Epidermal melanocyte (primary cell): Measurements from ENCODE around the gene AAK1.

ENCODE experiments used
- DNase-seq: peaks from one replicate; pipeline ENCODE4 v3.0.0; 2011; ENCODE audit warnings: low spot score; ENCODE audit not compliant: insufficient read length

The AAK1 gene

DNA sequence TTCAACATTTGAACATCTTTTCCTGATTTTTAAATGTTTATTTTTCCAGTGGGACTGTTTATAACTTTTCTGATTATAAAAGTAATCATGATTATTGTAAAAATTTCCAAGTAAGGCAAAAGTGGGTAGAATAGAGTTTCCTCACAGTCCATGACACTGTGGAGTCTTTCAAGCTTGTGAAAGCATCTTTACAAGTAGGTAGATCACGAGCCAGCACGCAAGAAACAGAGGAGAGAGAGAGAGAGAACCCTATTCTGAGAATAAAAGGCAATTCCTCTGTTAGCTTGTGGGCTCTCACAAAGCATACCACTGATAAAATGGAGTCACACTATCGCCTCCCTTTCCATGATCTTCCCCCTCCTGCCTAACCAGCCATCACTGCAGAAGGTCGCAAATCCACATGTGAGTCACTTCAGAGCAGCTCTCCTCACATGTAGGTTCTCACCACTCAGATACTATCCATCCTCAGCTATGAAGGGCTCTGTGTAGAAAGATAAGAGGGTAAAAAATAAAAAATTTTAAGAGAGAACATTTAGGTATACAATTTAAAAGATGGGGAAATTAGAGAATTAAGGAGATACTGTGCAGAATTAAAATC lies 40.3 kb downstream of the AAK1 start:
- no peak for DNase-seq

DNA sequence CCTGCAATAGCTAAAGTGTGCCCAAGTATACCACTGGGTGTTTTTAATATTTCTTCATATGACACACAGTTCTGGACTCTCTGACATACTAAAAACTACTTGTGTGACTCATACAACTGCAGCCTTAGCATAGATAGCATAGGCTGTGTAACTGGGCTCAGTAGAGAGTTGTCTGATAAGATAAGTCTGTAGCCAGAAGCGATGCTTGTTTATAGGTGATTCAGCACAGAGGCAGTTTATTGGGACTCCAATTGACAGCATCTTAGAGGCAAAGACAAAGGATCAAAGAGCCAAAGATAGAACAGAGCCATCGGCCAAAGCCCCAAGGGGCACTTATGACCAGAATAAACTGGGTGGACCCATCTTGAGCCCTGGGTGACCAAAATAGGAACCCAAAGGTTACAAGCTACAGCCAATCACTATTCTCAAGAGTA lies 42.3 kb downstream of the AAK1 start:
- DNase-seq, result no peak

DNA sequence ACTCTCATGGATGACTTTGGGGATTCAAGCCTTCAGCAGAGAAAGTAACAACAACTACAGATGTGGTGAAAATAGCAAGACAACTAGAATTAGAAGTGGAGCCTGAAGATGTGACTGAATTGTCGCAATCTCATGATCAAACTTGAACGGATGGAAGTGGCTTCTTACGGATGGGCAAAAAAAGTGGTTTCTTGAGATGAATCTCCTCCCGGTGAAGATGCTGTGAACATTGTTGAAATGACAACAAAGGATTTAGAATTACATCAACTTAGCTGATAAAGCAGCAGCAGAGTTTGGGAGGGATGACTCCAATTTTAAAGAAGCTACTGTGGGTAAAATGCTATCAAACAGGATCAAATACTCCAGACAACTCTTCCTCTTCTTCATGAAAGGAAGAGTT lies 43.1 kb downstream of the AAK1 start:
- DNase-seq, result no peak

GRCh38 chr2:69597843-69598610 lies 45.5 kb downstream of the AAK1 start:
- DNase-seq, result no peak

GRCh38 chr2:69597105-69597504 lies 46.4 kb downstream of the AAK1 start:
- no peak for DNase-seq

DNA sequence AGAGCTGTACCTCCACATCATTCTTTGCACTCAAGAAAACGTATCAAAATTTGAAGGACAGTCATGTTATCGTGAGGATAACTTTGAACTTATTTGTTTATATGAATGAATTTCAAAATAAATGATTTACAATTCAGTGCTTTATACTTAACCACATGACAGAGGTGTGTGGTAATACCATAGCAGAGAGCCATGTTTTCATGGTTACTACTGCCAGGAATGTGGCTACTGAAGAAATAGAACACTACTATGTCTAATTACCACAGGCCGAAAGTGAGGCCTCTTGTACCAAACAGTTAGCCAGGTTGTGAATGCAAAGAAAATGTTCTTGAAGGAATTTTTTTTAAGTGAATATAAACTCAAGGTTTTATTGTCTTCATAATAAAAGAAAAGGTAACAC lies 49.2 kb downstream of the AAK1 start:
- DNase-seq, result no peak

- DNase-seq, result no peak
Measured at GRCh38 chr2:69592511-69592910, 51.0 kb downstream of the AAK1 start.

- DNase-seq, result no peak
Measured at GRCh38 chr2:69589973-69590652, 53.4 kb downstream of the AAK1 start.

DNA sequence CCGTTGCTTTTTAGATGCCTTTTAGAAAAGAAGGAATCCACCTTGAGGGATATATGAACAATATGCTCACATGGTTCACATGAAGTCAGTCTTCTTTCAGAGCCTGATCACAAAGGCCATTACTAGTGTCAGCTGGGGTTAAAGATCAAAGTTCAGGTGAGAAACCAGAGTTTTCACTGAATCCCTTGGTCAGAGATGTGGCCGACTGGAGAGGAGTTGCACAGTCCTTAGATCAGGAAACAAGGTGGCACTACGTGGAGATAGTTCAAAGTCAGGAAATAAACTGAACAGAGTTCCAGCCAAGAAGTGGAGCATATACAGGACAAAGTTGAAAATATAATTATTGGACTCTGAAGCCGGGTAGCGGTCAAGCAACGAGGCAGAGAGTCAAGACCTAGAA lies 54.6 kb downstream of the AAK1 start:
- DNase-seq, result no peak

- DNase-seq, result no peak
Measured at GRCh38 chr2:69588403-69588802, 55.1 kb downstream of the AAK1 start.

DNA sequence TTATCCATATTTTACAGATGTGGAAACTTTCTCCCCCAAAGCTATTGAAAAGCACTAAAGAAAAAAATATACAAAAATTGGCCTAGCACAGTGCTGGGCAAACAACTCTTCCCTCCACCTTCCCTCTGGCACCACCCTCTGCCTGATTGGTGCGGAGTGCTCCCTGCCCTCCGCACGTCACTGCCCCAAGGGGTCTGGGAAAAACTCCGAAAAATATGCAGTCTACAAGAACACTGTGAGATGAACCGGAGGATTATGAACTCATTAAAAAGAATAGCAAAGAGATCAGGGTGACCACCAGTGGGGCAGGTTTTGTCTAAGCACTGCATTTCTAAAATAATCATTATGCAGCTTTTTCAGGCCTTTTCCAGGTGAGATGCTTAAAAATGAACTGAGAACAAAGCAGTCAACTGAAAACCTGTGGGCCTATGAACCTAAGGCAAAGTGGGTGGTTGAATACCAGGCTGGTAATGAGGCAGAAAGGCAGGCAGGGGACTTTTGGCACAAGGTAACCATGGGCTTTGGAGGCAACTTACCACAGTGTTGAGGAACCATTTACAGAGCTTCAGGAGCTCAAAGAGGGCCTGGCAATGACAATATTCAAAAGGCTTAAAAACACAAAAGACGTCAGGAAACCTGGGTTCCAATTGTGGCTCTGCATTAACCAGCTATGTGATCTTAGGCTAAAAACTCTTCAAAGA lies 57.5 kb downstream of the AAK1 start:
- no peak for DNase-seq

- DNase-seq, result no peak
Measured at GRCh38 chr2:69584127-69584889, 59.2 kb downstream of the AAK1 start.

GRCh38 chr2:69583321-69583833 lies 60.2 kb downstream of the AAK1 start:
- DNase-seq, result no peak

DNA sequence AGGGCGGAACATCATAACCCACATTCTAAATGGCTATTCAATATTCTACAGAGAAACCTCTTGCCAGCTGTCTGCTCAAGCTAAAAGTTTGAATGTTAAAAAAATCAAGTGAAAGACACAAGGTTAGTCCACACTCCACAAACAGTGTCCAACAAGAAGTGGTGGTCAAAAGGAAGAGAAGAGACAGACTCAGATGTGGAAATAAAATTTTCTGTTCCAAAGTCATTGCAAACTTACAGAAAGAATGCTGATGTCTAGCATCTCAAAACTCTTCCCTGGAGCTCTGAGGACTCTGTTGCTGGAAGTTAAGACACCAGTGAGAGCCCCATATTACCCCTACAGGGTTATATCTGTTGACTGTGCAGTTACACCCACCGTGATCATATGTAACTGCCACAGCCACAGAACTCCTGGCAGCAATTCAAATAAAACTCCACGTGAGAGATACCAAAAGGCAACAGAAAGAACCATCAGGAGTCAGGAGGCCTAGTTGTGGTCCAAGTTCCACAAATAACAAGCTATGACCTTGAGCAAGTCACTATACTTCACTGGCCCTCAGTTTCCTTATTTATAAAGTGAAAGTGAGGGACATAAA lies 60.9 kb downstream of the AAK1 start:
- no peak for DNase-seq

DNA sequence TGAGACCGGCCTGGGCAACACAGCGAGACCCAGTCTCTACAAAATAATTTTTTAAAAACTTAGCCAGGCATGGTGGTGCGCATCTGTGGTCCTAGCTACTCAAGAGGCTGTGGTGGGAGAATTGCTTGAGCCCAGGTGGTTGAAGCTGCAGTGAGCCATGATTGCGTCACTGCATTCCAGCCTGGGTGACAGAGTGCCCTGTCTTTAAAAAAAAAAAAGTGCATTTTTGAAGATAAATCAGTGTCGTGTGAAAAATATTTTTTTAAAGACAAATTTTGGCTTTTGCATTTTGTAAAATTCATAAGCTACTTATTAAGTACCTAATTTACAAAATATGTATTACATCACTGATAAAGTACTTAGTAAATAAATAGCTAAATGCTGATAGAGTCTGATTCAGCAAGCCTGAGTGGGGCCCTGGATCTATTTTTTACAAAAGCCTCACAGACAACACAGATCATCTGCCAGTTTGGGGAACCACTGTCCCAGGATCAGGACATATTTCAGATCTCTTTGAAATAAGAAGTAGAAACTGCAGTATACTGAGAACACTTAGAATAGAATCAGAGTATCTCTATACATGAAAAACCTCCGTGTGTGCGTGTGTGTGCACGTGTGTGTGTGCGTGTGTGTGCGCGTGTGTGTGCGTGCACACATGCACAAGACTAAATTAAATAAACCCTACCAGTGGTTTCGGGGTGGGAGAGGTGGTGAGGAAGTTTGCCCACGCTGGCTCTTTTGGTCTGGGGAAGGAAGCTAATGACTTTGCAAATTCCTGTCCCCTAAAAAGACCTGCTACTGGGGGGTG lies 61.6 kb downstream of the AAK1 start:
- DNase-seq, result no peak

- no peak for DNase-seq
Measured at GRCh38 chr2:69580486-69580885, 63.1 kb downstream of the AAK1 start.

- no peak for DNase-seq
Measured at GRCh38 chr2:69579536-69579935, 64.0 kb downstream of the AAK1 start.

DNA sequence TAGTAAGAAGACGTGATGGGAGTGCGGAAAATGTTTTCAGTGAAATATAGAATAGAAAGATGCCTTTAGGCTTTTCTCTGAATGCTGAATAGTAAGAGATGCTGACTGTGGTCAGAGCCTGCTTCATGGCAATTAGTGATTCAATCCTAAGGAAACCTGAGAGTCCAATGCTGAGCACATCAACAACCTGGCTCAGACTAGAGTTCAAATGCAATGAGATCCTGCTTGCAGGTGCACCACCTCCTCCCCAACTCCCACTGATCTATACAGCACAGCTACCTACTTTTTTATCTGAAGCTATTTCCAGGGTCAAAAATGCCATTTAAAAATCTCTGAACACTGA lies 65.4 kb downstream of the AAK1 start:
- no peak for DNase-seq

DNA sequence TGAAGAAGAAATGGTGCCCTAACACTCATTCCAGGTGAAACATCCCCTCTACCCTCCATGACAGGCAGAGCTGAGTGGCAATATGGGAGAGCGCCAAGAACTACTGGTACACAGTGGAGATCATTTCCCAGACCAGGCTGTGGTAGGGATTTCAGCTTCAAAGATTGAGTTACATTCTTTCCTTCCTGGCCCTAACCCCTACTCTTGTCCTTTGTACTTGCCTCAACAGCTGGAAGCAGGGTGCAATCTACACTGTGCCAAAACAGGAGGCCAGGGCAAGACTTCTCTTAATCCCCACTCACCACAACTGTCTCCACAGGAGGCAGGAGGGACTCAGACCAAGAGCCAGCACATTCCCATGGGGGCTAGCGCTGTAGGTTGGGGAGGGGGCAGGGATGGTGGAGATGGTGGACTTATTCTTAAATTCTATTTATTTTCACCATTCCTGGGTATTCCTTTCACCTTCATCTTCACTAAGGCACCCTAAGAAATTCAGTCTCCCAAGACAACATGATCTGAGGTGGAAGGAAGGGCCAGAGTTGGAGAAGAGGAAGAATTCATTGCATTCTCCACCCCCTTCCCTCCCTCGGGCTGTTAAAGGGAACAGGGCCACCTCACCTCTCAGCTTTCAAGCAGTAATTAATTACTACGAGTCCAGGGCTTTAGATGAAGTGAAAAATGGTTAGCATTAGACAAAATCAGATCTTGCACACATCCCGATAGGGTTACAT lies 65.9 kb downstream of the AAK1 start:
- DNase-seq, result no peak
